H1 (cell line): Measurements from ENCODE around the gene TCF4. TPM values are rescaled to one million over a fixed set of nuclear protein-coding genes. Genes with fewer than 3 reads are reported as not detected.

ENCODE experiments used
- CHD7 ChIP-seq: fragments of 300-600 bp; sonication (generic); IDR thresholded peaks from 2 replicates; pipeline ENCODE4 v1.7.1; 2012; ENCODE audit warnings: low read length, moderate library complexity, mild to moderate bottlenecking, inconsistent platforms; ENCODE audit not compliant: insufficient replicate concordance
- CREB1 ChIP-seq: IDR thresholded peaks from 2 replicates; pipeline ENCODE4 v1.6.1; 2012; ENCODE audit warnings: inconsistent platforms
- EZH2 ChIP-seq: fragments of 200-600 bp; sonication (generic); IDR thresholded peaks from 2 replicates; pipeline ENCODE4 v1.7.1; 2012; ENCODE audit warnings: low read depth, mild to moderate bottlenecking, moderate library complexity, low read length, inconsistent platforms; ENCODE audit not compliant: severe bottlenecking
- GTF2F1 ChIP-seq: IDR thresholded peaks from 2 replicates; pipeline ENCODE4 v1.6.1; 2012; ENCODE audit warnings: low read depth, low read length, improper control_type of control experiment, borderline replicate concordance
- KDM1A ChIP-seq: fragments of 200-600, 300-600 bp; sonication (generic); IDR thresholded peaks from 2 replicates; pipeline ENCODE4 v1.7.1; 2016; ENCODE audit warnings: mild to moderate bottlenecking, low read length, borderline replicate concordance
- NRF1 ChIP-seq: IDR thresholded peaks from 2 replicates; pipeline ENCODE4 v1.6.1; 2011; ENCODE audit warnings: mild to moderate bottlenecking, low read depth, low read length, improper control_type of control experiment
- RNF2 ChIP-seq: fragments of 200-900, 300-1000 bp; sonication (generic); IDR thresholded peaks from 2 replicates; pipeline ENCODE4 v1.7.1; 2016; ENCODE audit warnings: borderline replicate concordance, low read depth, mild to moderate bottlenecking, antibody characterized with exemption, low read length; ENCODE audit not compliant: poor library complexity, severe bottlenecking; ENCODE audit errors: missing control alignments
- SAP30 ChIP-seq: fragments of 300-600 bp; sonication (generic); IDR thresholded peaks from 2 replicates; pipeline ENCODE4 v1.7.1; 2012; ENCODE audit warnings: low read length, moderate library complexity, mild to moderate bottlenecking, inconsistent platforms; ENCODE audit not compliant: insufficient read depth, insufficient replicate concordance
- SIX5 ChIP-seq: IDR thresholded peaks from 2 replicates; pipeline ENCODE4 v1.6.1; 2011; ENCODE audit warnings: mild to moderate bottlenecking, low read depth, low read length
- TCF12 ChIP-seq: IDR thresholded peaks from 2 replicates; pipeline ENCODE4 v1.6.1; 2011; ENCODE audit warnings: low read depth, mild to moderate bottlenecking, low read length
- polyA plus RNA-seq, 7 experiments: library from polyadenylated mRNA; depleted of rRNA in 3 of 7; stranded (reverse) in 5 of 7; unstranded in 2 of 7; fragments of >200 nt in 5 of 7; fragments of 200-250 nt in 2 of 7; gene quantifications; 1 replicate in 5 of 7; 2 replicates in 1 of 7; 4 replicates in 1 of 7; pipeline versions ENCODE4 v1.2.1 to v1.2.3, GENCODE V29; 2011 to 2013; ENCODE audit warnings: missing spikeins in 2 of 7, mixed read lengths in 2 of 7
- total RNA-seq: library from RNA; stranded (reverse); fragmentation: NEBNext Ultra II Directional; extraction: Animal tissue kit (Norgen Biotek cat#: 25700); gene quantifications from 2 replicates; pipeline ENCODE4 v1.2.1, GENCODE V29; 2021

Gene TCF4
- total and polyA plus RNA-seq, 2 of the 8 experiments (the other 6 are each of a cell fraction or from before 2014, with no cell fraction given), result 59.3 to 118 TPM

DNA sequence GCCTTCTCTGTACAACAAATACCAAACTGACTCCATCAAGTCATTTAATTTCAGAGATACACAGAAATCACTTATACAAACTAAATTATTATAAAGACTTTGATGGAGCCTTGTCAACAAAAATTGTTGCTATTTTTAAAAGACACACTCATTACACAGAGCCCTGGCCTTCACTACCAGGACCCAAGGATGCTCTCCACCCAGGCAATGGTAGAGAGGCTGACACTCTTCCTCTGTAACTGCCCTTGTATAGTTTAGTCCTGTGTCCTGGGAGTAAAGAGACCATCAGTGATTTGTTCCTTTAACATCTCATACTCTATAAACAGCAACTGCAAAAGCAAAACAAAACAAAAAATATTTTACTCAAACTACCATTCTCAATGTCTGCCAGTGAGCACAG, 173.5 kb downstream of the TCF4 start (continued):
- TF ChIP-seq CHD7 (no peak), CREB1 (no peak), GTF2F1 (no peak), NRF1 (no peak), EZH2 (no peak), RNF2 (no peak), KDM1A (no peak), TCF12 (no peak), SAP30 (no peak), SIX5 (no peak)
